K562 (cell line): Measurements from ENCODE around the gene KIF6. TPM values are rescaled to one million over a fixed set of nuclear protein-coding genes. Genes with fewer than 3 reads are reported as not detected.

Experiments
- ATAC-seq: fragments of 200-7000 bp; cut with Tn5 transposase; 3 replicates; pipeline ENCODE4 v1.9.1; 2020; ENCODE audit warnings: moderate library complexity
- BruUV-seq: library from RNA; stranded (reverse); fragments of 400-500 nt; replicated peaks from 2 replicates; lab custom pipeline; 2021; lab: Mats Ljungman, UMichigan
- CTCF ChIA-PET: fragments of 300-600 bp; formaldehyde crosslinking; extraction: SDS; loops from one replicate; lab custom pipeline; 2021; ENCODE audit warnings: low intra/inter-chr PET ratio; lab: Yijun Ruan, JAX
- POLR2A ChIA-PET: fragments of 300-600, 350-650 bp; sonication (Branson Sonifier 250); formaldehyde crosslinking; extraction: SDS; loops from one replicate; lab custom pipeline; 2021; ENCODE audit warnings: antibody characterized with exemption, inconsistent platforms; lab: Yijun Ruan, JAX
- DNase-seq, 4 experiments: peaks; one replicate each; pipeline versions ENCODE4 v3.0.0 to v3.0.0-alpha.2; 2011 to 2018; ENCODE audit warnings: low spot score in 3 of 4, mixed read lengths in 3 of 4; ENCODE audit errors: extremely low read depth in 1 of 4
- FAIRE-seq: peaks from 2 replicates; lab custom pipeline; 2011; peaks lifted over from hg19 to GRCh38; lab: Jason Lieb, UNC
- H2AFZ ChIP-seq: 2 replicates; pipeline ENCODE4 v1.6.0; 2011; ENCODE audit warnings: low read depth, low read length, control low read depth, inconsistent platforms
- H3K27ac ChIP-seq: fragments of 200-600 bp; 3 replicates; pipeline ENCODE4 v1.8.0; 2011; ENCODE audit warnings: low read depth, mild to moderate bottlenecking, control low read depth, inconsistent platforms, low read length, moderate library complexity, mixed read lengths; ENCODE audit errors: extremely low read depth
- H3K27me3 ChIP-seq, 2 experiments: fragments of 300-600 bp in 1 of 2; 2 replicates in 1 of 2; 3 replicates in 1 of 2; pipeline versions ENCODE4 v1.6.0 to v1.8.0; 2011; ENCODE audit warnings: inconsistent platforms in 2 of 2, low read length in 2 of 2, mild to moderate bottlenecking in 1 of 2, mixed read lengths in 1 of 2, moderate library complexity in 1 of 2; ENCODE audit not compliant: control insufficient read depth in 2 of 2, insufficient read depth in 2 of 2
- H3K36me3 ChIP-seq: fragments of 300-600 bp; 3 replicates; pipeline ENCODE4 v1.8.0; 2011; ENCODE audit warnings: mild to moderate bottlenecking, low read length, inconsistent platforms; ENCODE audit not compliant: control insufficient read depth, insufficient read depth
- H3K4me1 ChIP-seq, 2 experiments: fragments of 200-600 bp in 1 of 2; replicated peaks in 1 of 2; 2 replicates in 1 of 2; 3 replicates in 1 of 2; pipeline versions ENCODE4 v1.5.1 to v1.8.0; 2011; ENCODE audit warnings: inconsistent platforms in 2 of 2, low read length in 2 of 2, mild to moderate bottlenecking in 1 of 2, mixed read lengths in 1 of 2, moderate library complexity in 1 of 2; ENCODE audit not compliant: control insufficient read depth in 2 of 2, insufficient read depth in 2 of 2
- H3K4me2 ChIP-seq: 2 replicates; pipeline ENCODE4 v1.6.1; 2011; ENCODE audit warnings: low read length, control low read depth, inconsistent platforms, mixed read lengths; ENCODE audit not compliant: insufficient read depth
- H3K4me3 ChIP-seq: fragments of 200-600 bp; sonication (generic), shearing (Covaris generic); 2 replicates; pipeline ENCODE4 v1.5.1; 2016; ENCODE audit warnings: control low read depth, inconsistent platforms
- H3K79me2 ChIP-seq: fragments of 200-600 bp; 3 replicates; pipeline ENCODE4 v1.8.0; 2011; ENCODE audit warnings: low read length, inconsistent platforms; ENCODE audit not compliant: control insufficient read depth, insufficient read depth
- H3K9ac ChIP-seq, 2 experiments: 2 replicates each; pipeline versions ENCODE4 v1.6.0 to v1.6.1; 2011; ENCODE audit warnings: low read depth in 2 of 2, low read length in 2 of 2, control low read depth in 1 of 2, inconsistent platforms in 1 of 2, mild to moderate bottlenecking in 1 of 2, mixed read lengths in 1 of 2; ENCODE audit not compliant: insufficient read depth in 1 of 2
- H3K9me1 ChIP-seq: one replicate; pipeline ENCODE4 v1.6.0; 2011; ENCODE audit warnings: inconsistent platforms, mild to moderate bottlenecking, low read length, moderate library complexity; ENCODE audit not compliant: control insufficient read depth, insufficient read depth
- H3K9me3 ChIP-seq: replicated peaks from 2 replicates; pipeline ENCODE4 v1.5.1; 2011; ENCODE audit warnings: low read depth, low read length, inconsistent platforms; ENCODE audit not compliant: control insufficient read depth, insufficient read depth
- H4K20me1 ChIP-seq: replicated peaks from 2 replicates; pipeline ENCODE4 v1.6.1; 2011; ENCODE audit warnings: low read length, inconsistent platforms, mixed read lengths; ENCODE audit not compliant: control insufficient read depth, insufficient read depth
- CCNT2 ChIP-seq: IDR thresholded peaks from 2 replicates; pipeline ENCODE4 v1.6.1; 2011; ENCODE audit warnings: borderline replicate concordance, low read depth, mild to moderate bottlenecking, moderate library complexity, mixed read lengths, low read length; ENCODE audit not compliant: insufficient read length; ENCODE audit errors: extremely low read depth
- FOXK1 ChIP-seq: sonication (generic); formaldehyde crosslinking; IDR thresholded peaks from 2 replicates; pipeline ENCODE4 v1.8.0; 2022; ENCODE audit warnings: missing genetic modification reagents, mild to moderate bottlenecking, borderline replicate concordance
- IFI16 ChIP-seq: fragments of 250-450 bp; sonication (Bioruptor Pico); IDR thresholded peaks from 2 replicates; pipeline ENCODE4 v2.1.2; 2022; ENCODE audit warnings: mild to moderate bottlenecking, inconsistent platforms
- MED1 ChIP-seq: sonication (generic); formaldehyde crosslinking; IDR thresholded peaks from 2 replicates; pipeline ENCODE4 v1.8.1; 2023; ENCODE audit warnings: missing genetic modification reagents, borderline replicate concordance
- NR2C2 ChIP-seq, 2 experiments: fragments of 200-800 bp in 1 of 2; sonication (Bioruptor generic) in 1 of 2; sonication (generic) in 1 of 2; formaldehyde crosslinking in 1 of 2; IDR thresholded peaks; 2 replicates each; pipeline versions ENCODE4 v1.6.1 to v1.8.0; 2016 to 2022; ENCODE audit warnings: mild to moderate bottlenecking in 1 of 2, missing compliant biosample characterization in 1 of 2, missing genetic modification characterization in 1 of 2, missing genetic modification reagents in 1 of 2
- PHB ChIP-seq: fragments of 250-450 bp; sonication (Bioruptor Pico); IDR thresholded peaks from 2 replicates; pipeline ENCODE4 v1.5.0; 2021
- TGIF2 ChIP-seq: sonication (generic); formaldehyde crosslinking; IDR thresholded peaks from 2 replicates; pipeline ENCODE4 v1.8.1; 2022; ENCODE audit warnings: mild to moderate bottlenecking, missing genetic modification reagents, moderate library complexity
- ZNF766 ChIP-seq: fragments of 200-800 bp; sonication (Bioruptor generic); conservative IDR thresholded peaks from 2 replicates; pipeline ENCODE4 v1.6.1; 2016; ENCODE audit warnings: missing genetic modification characterization, missing compliant biosample characterization
- WGBS: fragments of 100-300 bp; shearing (Covaris generic); methylation state at CpG from one replicate; pipeline ENCODE4 v1.1.6; 2016; ENCODE audit warnings: low coverage, mixed read lengths; ENCODE audit not compliant: insufficient coverage; ENCODE audit errors: missing lambda C conversion rate; 5-methylcytosine and 5-hydroxymethylcytosine counted together
- in situ Hi-C: fragments of 300-500 bp; cut with MboI; formaldehyde crosslinking; loops from 4 replicates; pipeline ENCODE4 v1.15.0; 2018; ENCODE audit warnings: inconsistent platforms, mixed read lengths
- intact Hi-C: fragments of 100-400 bp; cut with micrococcal nuclease; formaldehyde crosslinking; loops from 2 replicates; pipeline ENCODE4 v1.14.2; 2022
- polyA plus RNA-seq, 8 experiments: library from polyadenylated mRNA; depleted of rRNA in 4 of 8; stranded (reverse) in 5 of 8; unstranded in 3 of 8; fragments of >200 nt; fragmentation: Nextera tagmentation in 2 of 8; fragmentation: Illumina TruSeq in 1 of 8; extraction: Ambion mirVana in 2 of 8; extraction: Trizol in 1 of 8; gene quantifications; 2 replicates each; pipeline versions ENCODE4 v1.2.1 to v1.2.3, GENCODE V29; 2011 to 2014; ENCODE audit warnings: inconsistent platforms in 1 of 8, missing spikeins in 1 of 8
- total RNA-seq, 7 experiments: library from RNA; depleted of rRNA in 6 of 7; stranded (reverse); fragments of >200 nt in 6 of 7; fragmentation: Illumina TruSeq in 2 of 7; extraction: Trizol in 2 of 7; gene quantifications; 2 replicates each; pipeline versions ENCODE4 v1.2.1 to v1.2.3, GENCODE V29; 2011 to 2021; ENCODE audit warnings: low replicate concordance in 1 of 7
- TF ChIP-seq, protein P1 (sequence below): fragments of 250-450 bp; sonication (Bioruptor Pico); IDR thresholded peaks from 2 replicates; pipeline ENCODE4 v1.8.0; 2021; ENCODE audit warnings: moderate library complexity, mild to moderate bottlenecking, inconsistent platforms
- TF ChIP-seq, protein P2 (sequence below): fragments of 450-650 bp; formaldehyde crosslinking; IDR thresholded peaks from 2 replicates; pipeline ENCODE4 v1.4.0; 2020; ENCODE audit warnings: mild to moderate bottlenecking
- TF ChIP-seq, protein P3 (sequence below): fragments of 250-450 bp; sonication (Bioruptor Pico); IDR thresholded peaks from 2 replicates; pipeline ENCODE4 v1.5.0; 2020; ENCODE audit warnings: mild to moderate bottlenecking, borderline replicate concordance

Gene KIF6
- total and polyA plus RNA-seq, 9 of the 15 experiments (the other 6 are each of a cell fraction or from before 2014, with no cell fraction given) = not detected

DNA sequence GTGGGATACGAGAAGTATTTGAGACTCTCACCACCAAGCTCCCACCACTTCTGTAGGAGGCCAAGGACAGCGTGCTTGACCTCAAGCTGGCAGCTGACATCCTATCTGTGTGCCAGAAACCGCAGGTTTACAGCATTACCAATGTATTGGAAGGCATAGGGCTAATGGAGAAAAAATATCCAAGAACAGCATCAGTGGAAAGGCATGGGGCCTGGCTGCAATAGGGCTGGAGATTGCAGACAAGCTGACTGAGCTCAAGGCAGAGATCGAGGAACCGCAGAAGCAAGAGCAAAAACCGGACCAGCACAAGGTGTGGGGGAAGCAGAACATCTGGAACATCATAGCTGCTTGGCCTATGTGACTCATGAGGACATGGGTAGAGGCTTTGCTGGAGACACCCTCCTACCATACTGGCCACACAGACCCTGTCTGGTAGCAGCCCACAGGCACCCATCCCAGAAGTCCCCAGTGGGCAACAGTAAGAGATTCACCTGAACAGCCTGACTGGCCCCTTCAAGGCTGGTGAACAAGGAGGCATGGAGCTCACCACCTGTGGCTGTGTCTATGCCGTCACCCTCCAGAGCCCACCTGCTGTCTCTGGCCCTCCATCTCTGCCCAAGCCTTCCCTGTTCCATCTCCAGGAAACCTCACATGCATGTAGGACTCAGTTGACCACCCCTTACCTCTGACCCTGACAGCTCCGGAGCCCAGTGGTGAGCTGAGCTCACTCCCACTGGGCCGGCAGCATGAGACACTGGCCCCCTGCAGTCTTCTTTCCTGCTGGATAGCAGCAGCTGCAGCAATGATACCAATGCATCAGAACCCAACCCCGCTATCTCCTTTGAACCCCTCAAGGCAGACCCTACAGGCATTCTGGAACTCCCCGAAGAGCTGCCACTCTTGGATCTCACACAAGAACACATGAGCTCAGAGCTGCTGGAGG lies 171.1 kb downstream of the KIF6 start:
- BruUV-seq = no TSS peak
- no peaks in the 10 kb centered on the region for H3K36me3 ChIP-seq
- H2AFZ ChIP-seq = no peak overlapping the region
- H3K27ac ChIP-seq = no peak overlapping the region
- no peaks in the 10 kb centered on the region for H3K79me2 ChIP-seq
- no peak overlapping the region for H3K9ac ChIP-seq
- no peaks in the 10 kb centered on the region for H4K20me1 ChIP-seq
- DNase-seq (no peak), ATAC-seq (no peak), FAIRE-seq (no peak)
- no peaks in the 10 kb centered on the region for H3K4me1 ChIP-seq
- 0% methylated on average over 11 of the region's 11 CpGs for WGBS
- H3K27me3 ChIP-seq = peaks cover 0 to 13% of the 10 kb centered on the region in 2 experiments; a peak in 3 of 5 replicates
- no peak overlapping the region for H3K4me2 ChIP-seq
- no peaks in the 10 kb centered on the region for H3K9me1 ChIP-seq
- POLR2A ChIA-PET = interaction anchor here (0.6 to 1.2 kb wide), 2 partner anchors 151 to 212 kb away, joined by 3 read pairs; no protein-coding TSS in a partner anchor
- intact Hi-C loops (no loop called here), in situ Hi-C loops (no loop called here)
- CTCF ChIA-PET = no interaction called here
- no peaks in the 10 kb centered on the region for H3K9me3 ChIP-seq
- no peak overlapping the region for H3K4me3 ChIP-seq
- TF ChIP-seq PHB (CRISPR knock-in tag) = no peak
- no peak for TF ChIP-seq IFI16
- no peak for TF ChIP-seq ZNF766 (CRISPR knock-in tag)
- TF ChIP-seq FOXK1 (CRISPR knock-in tag) = no peak
- TF ChIP-seq MED1 (CRISPR knock-in tag) = no peak
- no peak for TF ChIP-seq TGIF2 (CRISPR knock-in tag)
- TF ChIP-seq, protein P1, sequence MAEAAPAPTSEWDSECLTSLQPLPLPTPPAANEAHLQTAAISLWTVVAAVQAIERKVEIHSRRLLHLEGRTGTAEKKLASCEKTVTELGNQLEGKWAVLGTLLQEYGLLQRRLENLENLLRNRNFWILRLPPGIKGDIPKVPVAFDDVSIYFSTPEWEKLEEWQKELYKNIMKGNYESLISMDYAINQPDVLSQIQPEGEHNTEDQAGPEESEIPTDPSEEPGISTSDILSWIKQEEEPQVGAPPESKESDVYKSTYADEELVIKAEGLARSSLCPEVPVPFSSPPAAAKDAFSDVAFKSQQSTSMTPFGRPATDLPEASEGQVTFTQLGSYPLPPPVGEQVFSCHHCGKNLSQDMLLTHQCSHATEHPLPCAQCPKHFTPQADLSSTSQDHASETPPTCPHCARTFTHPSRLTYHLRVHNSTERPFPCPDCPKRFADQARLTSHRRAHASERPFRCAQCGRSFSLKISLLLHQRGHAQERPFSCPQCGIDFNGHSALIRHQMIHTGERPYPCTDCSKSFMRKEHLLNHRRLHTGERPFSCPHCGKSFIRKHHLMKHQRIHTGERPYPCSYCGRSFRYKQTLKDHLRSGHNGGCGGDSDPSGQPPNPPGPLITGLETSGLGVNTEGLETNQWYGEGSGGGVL = no peak
- TF ChIP-seq CCNT2 = no peak
- no peak for TF ChIP-seq NR2C2 (CRISPR knock-in tag; IDR thresholded peaks at IDR 0.05)
- no peak for TF ChIP-seq NR2C2 (tag; IDR thresholded peaks at IDR 0.05)
- TF ChIP-seq, protein P2, sequence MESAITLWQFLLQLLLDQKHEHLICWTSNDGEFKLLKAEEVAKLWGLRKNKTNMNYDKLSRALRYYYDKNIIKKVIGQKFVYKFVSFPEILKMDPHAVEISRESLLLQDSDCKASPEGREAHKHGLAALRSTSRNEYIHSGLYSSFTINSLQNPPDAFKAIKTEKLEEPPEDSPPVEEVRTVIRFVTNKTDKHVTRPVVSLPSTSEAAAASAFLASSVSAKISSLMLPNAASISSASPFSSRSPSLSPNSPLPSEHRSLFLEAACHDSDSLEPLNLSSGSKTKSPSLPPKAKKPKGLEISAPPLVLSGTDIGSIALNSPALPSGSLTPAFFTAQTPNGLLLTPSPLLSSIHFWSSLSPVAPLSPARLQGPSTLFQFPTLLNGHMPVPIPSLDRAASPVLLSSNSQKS = no peak
- TF ChIP-seq, protein P3, sequence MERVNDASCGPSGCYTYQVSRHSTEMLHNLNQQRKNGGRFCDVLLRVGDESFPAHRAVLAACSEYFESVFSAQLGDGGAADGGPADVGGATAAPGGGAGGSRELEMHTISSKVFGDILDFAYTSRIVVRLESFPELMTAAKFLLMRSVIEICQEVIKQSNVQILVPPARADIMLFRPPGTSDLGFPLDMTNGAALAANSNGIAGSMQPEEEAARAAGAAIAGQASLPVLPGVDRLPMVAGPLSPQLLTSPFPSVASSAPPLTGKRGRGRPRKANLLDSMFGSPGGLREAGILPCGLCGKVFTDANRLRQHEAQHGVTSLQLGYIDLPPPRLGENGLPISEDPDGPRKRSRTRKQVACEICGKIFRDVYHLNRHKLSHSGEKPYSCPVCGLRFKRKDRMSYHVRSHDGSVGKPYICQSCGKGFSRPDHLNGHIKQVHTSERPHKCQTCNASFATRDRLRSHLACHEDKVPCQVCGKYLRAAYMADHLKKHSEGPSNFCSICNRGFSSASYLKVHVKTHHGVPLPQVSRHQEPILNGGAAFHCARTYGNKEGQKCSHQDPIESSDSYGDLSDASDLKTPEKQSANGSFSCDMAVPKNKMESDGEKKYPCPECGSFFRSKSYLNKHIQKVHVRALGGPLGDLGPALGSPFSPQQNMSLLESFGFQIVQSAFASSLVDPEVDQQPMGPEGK (CRISPR knock-in tag) = no peak
